ENCODE results near the gene PCSK5. TPM values are rescaled to one million over a fixed set of nuclear protein-coding genes. Genes with fewer than 3 reads are reported as not detected.

The PCSK5 gene
- total RNA-seq, 1 experiment from 2014 or later: 7.5 TPM

DNA sequence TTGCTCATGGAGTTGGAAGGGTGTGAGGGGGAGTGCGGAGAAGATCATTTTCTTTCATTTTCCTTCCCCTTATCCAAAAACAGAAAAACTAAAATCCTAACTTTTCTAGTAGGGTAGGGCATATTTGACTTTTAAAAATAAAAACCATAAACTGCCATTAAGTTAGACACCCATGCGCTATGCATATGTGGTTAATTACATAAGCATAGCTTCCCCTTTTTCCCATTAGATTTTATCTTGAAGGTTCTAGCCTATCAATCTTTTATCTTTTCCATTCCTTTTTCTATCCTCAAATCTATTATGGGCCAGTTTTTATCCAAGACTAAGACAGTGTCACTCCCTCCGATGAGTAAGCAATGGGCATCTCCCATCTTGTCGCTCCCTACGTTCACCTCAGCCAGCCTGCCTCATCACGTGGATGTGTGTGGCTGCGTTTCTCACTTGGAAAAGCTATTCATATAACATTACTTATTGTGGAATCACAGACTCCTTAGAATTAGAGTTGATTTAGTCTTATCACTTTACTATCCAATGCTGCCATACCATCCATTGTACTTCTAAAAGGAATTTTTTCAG, 49.2 kb downstream of the PCSK5 start:
- no peaks in the 10 kb centered on the region for H3K23me2 ChIP-seq (ENCODE audit: insufficient read length, low read depth, low read length, poor library complexity, severe bottlenecking)
- no peak overlapping the region for H2AK5ac ChIP-seq (ENCODE audit: insufficient read length, low read length)
- H2AFZ ChIP-seq (ENCODE audit: low read length): no peak overlapping the region
- H3K23ac ChIP-seq (ENCODE audit: insufficient read length, low read depth, low read length): no peak overlapping the region
- no CpG with 5 or more reads among the region's 7 CpGs for WGBS (ENCODE audit: extremely low coverage, insufficient read length, low lambda C conversion rate)
- H2BK5ac ChIP-seq (ENCODE audit: insufficient read length, low read length): no peak overlapping the region
- no peaks in the 10 kb centered on the region for H3K79me2 ChIP-seq (ENCODE audit: insufficient read depth, low read length)
- no peak overlapping the region for H3K18ac ChIP-seq (ENCODE audit: insufficient read length, low read depth, low read length)
- no peaks in the 10 kb centered on the region for H3K79me1 ChIP-seq (ENCODE audit: insufficient read depth, low read depth, low read length, poor library complexity, severe bottlenecking)
- H4K5ac ChIP-seq (ENCODE audit: insufficient read length, low read depth, low read length): no peak overlapping the region
- no peaks in the 10 kb centered on the region for H4K20me1 ChIP-seq (ENCODE audit: control insufficient read depth, insufficient read depth, insufficient read length)
- no peaks in the 10 kb centered on the region for H3K27me3 ChIP-seq (ENCODE audit: insufficient read depth, low read length)
- H3K4me2 ChIP-seq (ENCODE audit: insufficient read depth, insufficient read length, low read length): no peak overlapping the region
- no peak overlapping the region for H3K4me3 Mint-ChIP-seq
- H3K4ac ChIP-seq (ENCODE audit: low read depth, low read length): no peak overlapping the region
- H4K91ac ChIP-seq (ENCODE audit: insufficient read length, low read depth, low read length): no peak overlapping the region
- no peaks in the 10 kb centered on the region; a peak in 1 of 5 replicates for H3K9me3 Mint-ChIP-seq
- H3K56ac ChIP-seq (ENCODE audit: insufficient read length, low read depth, low read length): no peak overlapping the region
- no peak overlapping the region for H3K27ac ChIP-seq (ENCODE audit: insufficient read length, low read depth, low read length)
- no peak overlapping the region for H3K9ac ChIP-seq (ENCODE audit: extremely low read depth, insufficient read length, low read length)
- no peak for DNase-seq
- no peak overlapping the region for H2BK15ac ChIP-seq (ENCODE audit: low read depth, low read length)
- H3K9me3 ChIP-seq (ENCODE audit: control insufficient read depth, low read depth, low read length): no peaks in the 10 kb centered on the region
- H3K4me1 ChIP-seq (ENCODE audit: insufficient read depth, low read length): no peaks in the 10 kb centered on the region
- no peak overlapping the region for H2BK12ac ChIP-seq (ENCODE audit: insufficient read length, low read depth, low read length)
- peaks cover 5 to 11% (median 6%) of the 10 kb centered on the region in 3 experiments; a peak in 4 of 7 replicates for H3K36me3 Mint-ChIP-seq (ENCODE audit: insufficient read depth in 1 of 3, low read depth in 3 of 3)
- H3T11ph ChIP-seq (ENCODE audit: low read length): no peak overlapping the region
- peaks cover 0 to 3% of the 10 kb centered on the region in 2 experiments; a peak in 1 of 4 replicates for H3K4me1 Mint-ChIP-seq
- H3K14ac ChIP-seq (ENCODE audit: insufficient read depth, low read length): no peak overlapping the region
- no peak overlapping the region for H4K8ac ChIP-seq (replicated peaks; ENCODE audit: insufficient read length, low read depth, low read length)
- H2BK20ac ChIP-seq (ENCODE audit: low read depth, low read length, poor library complexity, severe bottlenecking): no peak overlapping the region
- TF ChIP-seq, protein P1, sequence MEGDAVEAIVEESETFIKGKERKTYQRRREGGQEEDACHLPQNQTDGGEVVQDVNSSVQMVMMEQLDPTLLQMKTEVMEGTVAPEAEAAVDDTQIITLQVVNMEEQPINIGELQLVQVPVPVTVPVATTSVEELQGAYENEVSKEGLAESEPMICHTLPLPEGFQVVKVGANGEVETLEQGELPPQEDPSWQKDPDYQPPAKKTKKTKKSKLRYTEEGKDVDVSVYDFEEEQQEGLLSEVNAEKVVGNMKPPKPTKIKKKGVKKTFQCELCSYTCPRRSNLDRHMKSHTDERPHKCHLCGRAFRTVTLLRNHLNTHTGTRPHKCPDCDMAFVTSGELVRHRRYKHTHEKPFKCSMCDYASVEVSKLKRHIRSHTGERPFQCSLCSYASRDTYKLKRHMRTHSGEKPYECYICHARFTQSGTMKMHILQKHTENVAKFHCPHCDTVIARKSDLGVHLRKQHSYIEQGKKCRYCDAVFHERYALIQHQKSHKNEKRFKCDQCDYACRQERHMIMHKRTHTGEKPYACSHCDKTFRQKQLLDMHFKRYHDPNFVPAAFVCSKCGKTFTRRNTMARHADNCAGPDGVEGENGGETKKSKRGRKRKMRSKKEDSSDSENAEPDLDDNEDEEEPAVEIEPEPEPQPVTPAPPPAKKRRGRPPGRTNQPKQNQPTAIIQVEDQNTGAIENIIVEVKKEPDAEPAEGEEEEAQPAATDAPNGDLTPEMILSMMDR (conservative IDR thresholded peaks at IDR 0.05): no peak
- H3K27me3 Mint-ChIP-seq (ENCODE audit: low read depth): no peaks in the 10 kb centered on the region
- no peak overlapping the region for H3K27ac Mint-ChIP-seq
- no peak overlapping the region for H2BK120ac ChIP-seq (ENCODE audit: low read depth, low read length, poor library complexity, severe bottlenecking)

All from H9 (cell line).